Mesendoderm (in vitro differentiated cells): ENCODE measurements around the gene H6PD.

Experiments used
- DNase-seq: peaks from one replicate; pipeline ENCODE4 v3.0.0; 2013
- H2AK5ac ChIP-seq: 2 replicates; pipeline ENCODE4 v1.6.1; 2013; ENCODE audit warnings: low read length, inconsistent platforms
- H2BK120ac ChIP-seq: 2 replicates; pipeline ENCODE4 v1.6.1; 2013; ENCODE audit warnings: low read depth, mild to moderate bottlenecking, low read length, moderate library complexity, mixed read lengths
- H2BK15ac ChIP-seq: replicated peaks from 2 replicates; pipeline ENCODE4 v1.6.1; 2013; ENCODE audit warnings: low read depth, mild to moderate bottlenecking, moderate library complexity
- H2BK5ac ChIP-seq: 2 replicates; pipeline ENCODE4 v1.6.1; 2013; ENCODE audit warnings: low read length, inconsistent platforms
- H3K18ac ChIP-seq: 2 replicates; pipeline ENCODE4 v1.6.1; 2013; ENCODE audit warnings: mild to moderate bottlenecking, low read length, mixed read lengths
- H3K23ac ChIP-seq: one replicate; pipeline ENCODE4 v1.6.1; 2013; ENCODE audit warnings: low read length
- H3K27ac ChIP-seq: 2 replicates; pipeline ENCODE4 v1.5.1; 2013; ENCODE audit warnings: low read depth, mild to moderate bottlenecking, inconsistent platforms, low read length, moderate library complexity
- H3K27me3 ChIP-seq: 2 replicates; pipeline ENCODE4 v1.6.1; 2013; ENCODE audit warnings: low read length, control low read depth, mild to moderate bottlenecking, inconsistent platforms; ENCODE audit not compliant: insufficient read depth, poor library complexity
- H3K36me3 ChIP-seq: 2 replicates; pipeline ENCODE4 v1.6.1; 2013; ENCODE audit warnings: low read length, inconsistent platforms; ENCODE audit not compliant: control insufficient read depth, insufficient read depth
- H3K4ac ChIP-seq: one replicate; pipeline ENCODE4 v1.6.1; 2013; ENCODE audit warnings: low read depth, mild to moderate bottlenecking, low read length, moderate library complexity
- H3K4me1 ChIP-seq: 2 replicates; pipeline ENCODE4 v1.6.1; 2013; ENCODE audit warnings: low read depth, low read length, inconsistent platforms; ENCODE audit not compliant: control insufficient read depth
- H3K4me2 ChIP-seq: 2 replicates; pipeline ENCODE4 v1.6.1; 2013; ENCODE audit warnings: low read length
- H3K4me3 ChIP-seq: 2 replicates; pipeline ENCODE4 v1.5.1; 2013; ENCODE audit warnings: mild to moderate bottlenecking, low read length
- H3K56ac ChIP-seq: one replicate; pipeline ENCODE4 v1.6.1; 2013; ENCODE audit warnings: low read length
- H3K79me1 ChIP-seq: 2 replicates; pipeline ENCODE4 v1.6.1; 2013; ENCODE audit warnings: low read length, inconsistent platforms
- H3K79me2 ChIP-seq: 2 replicates; pipeline ENCODE4 v1.6.1; 2013; ENCODE audit warnings: mild to moderate bottlenecking, low read length; ENCODE audit not compliant: control insufficient read depth, insufficient read depth
- H3K9ac ChIP-seq: 2 replicates; pipeline ENCODE4 v1.6.1; 2013; ENCODE audit warnings: low read length, inconsistent platforms
- H4K5ac ChIP-seq: one replicate; pipeline ENCODE4 v1.6.1; 2013; ENCODE audit warnings: low read length
- H4K8ac ChIP-seq: one replicate; pipeline ENCODE4 v1.6.1; 2013; ENCODE audit warnings: low read depth, mild to moderate bottlenecking, control low read depth, low read length, moderate library complexity
- WGBS: extraction: QIAGEN DNeasy Blood & Tissue Kit; methylation state at CpG from one replicate; pipeline ENCODE4 v1.1.7; 2013; ENCODE audit warnings: low lambda C conversion rate, missing lambda C conversion rate; ENCODE audit not compliant: insufficient coverage; ENCODE audit errors: extremely low coverage; 5-methylcytosine and 5-hydroxymethylcytosine counted together

The H6PD gene

DNA sequence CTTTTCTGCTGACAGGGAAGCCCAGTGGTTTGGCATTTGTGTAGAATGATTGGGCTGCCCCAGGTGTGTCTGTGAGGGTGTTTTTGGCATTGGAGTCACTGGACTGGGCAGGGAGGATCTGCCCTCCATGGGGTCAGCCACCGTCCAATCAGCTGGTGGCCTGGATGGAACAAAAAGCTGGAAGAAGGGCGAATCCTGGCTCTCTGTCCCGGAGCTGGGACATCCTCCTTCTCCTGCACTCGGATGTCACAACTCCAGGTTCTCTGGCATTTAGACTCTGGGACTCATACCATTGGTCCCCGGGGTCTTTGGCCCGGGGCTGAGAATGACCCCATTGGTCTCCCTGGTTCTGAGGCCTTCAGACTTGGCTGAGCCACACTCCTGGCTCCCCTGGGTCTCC lies 69.3 kb downstream of the H6PD start:
- Histone ChIP-seq H3K4ac (no peak overlapping the region), H3K4me3 (no peak overlapping the region), H3K79me1 (peaks cover 23% of the 10 kb centered on the region), H4K8ac (no peak overlapping the region), H4K5ac (no peak overlapping the region), H3K27me3 (no peaks in the 10 kb centered on the region), H3K4me1 (no peaks in the 10 kb centered on the region), H3K36me3 (no peaks in the 10 kb centered on the region), H2AK5ac (no peak overlapping the region), H3K4me2 (no peak overlapping the region), H3K23ac (no peak overlapping the region), H2BK120ac (no peak overlapping the region), H3K27ac (no peak overlapping the region), H3K18ac (no peak overlapping the region), H3K79me2 (peaks cover 2% of the 10 kb centered on the region), H2BK15ac (no peak overlapping the region), H2BK5ac (no peak overlapping the region), H3K56ac (no peak overlapping the region), H3K9ac (no peak overlapping the region)
- WGBS: no CpG with 5 or more reads among the region's 6 CpGs
- DNase-seq: no peak

- no peak overlapping the region for H3K4me3 ChIP-seq
- no peak overlapping the region for H2AK5ac ChIP-seq
- no peaks in the 10 kb centered on the region for H3K27me3 ChIP-seq
- H2BK120ac ChIP-seq: no peak overlapping the region
- no peaks in the 10 kb centered on the region for H3K36me3 ChIP-seq
- no peak overlapping the region for H3K23ac ChIP-seq
- H3K27ac ChIP-seq: no peak overlapping the region
- no peak overlapping the region for H3K4me2 ChIP-seq
- WGBS: no CpG with 5 or more reads among the region's 14 CpGs
- peaks cover 23% of the 10 kb centered on the region for H3K79me1 ChIP-seq
- no peak overlapping the region for H2BK15ac ChIP-seq
- H3K56ac ChIP-seq: no peak overlapping the region
- H3K18ac ChIP-seq: no peak overlapping the region
- H3K9ac ChIP-seq: no peak overlapping the region
- H3K4ac ChIP-seq: no peak overlapping the region
- no peak overlapping the region for H4K8ac ChIP-seq
- no peaks in the 10 kb centered on the region for H3K4me1 ChIP-seq
- H2BK5ac ChIP-seq: no peak overlapping the region
- no peak for DNase-seq
- no peak overlapping the region for H4K5ac ChIP-seq
- H3K79me2 ChIP-seq: peaks cover 2% of the 10 kb centered on the region
Measured at GRCh38 chr1:9305216-9305615, 70.6 kb downstream of the H6PD start.

- H3K23ac ChIP-seq: no peak overlapping the region
- no peak overlapping the region for H3K4ac ChIP-seq
- H2BK120ac ChIP-seq: no peak overlapping the region
- no peak overlapping the region for H3K18ac ChIP-seq
- peaks cover 20% of the 10 kb centered on the region for H3K79me1 ChIP-seq
- no peak overlapping the region for H3K56ac ChIP-seq
- no peak overlapping the region for H2BK15ac ChIP-seq
- no peak overlapping the region for H3K27ac ChIP-seq
- H2AK5ac ChIP-seq: no peak overlapping the region
- no peaks in the 10 kb centered on the region for H3K27me3 ChIP-seq
- H4K5ac ChIP-seq: no peak overlapping the region
- H3K9ac ChIP-seq: no peak overlapping the region
- H2BK5ac ChIP-seq: no peak overlapping the region
- WGBS: no CpG with 5 or more reads among the region's 14 CpGs
- no peaks in the 10 kb centered on the region for H3K4me1 ChIP-seq
- H4K8ac ChIP-seq: no peak overlapping the region
- H3K4me2 ChIP-seq: no peak overlapping the region
- DNase-seq: no peak
- H3K36me3 ChIP-seq: no peaks in the 10 kb centered on the region
- no peak overlapping the region for H3K4me3 ChIP-seq
- no peaks in the 10 kb centered on the region for H3K79me2 ChIP-seq
Measured at GRCh38 chr1:9306006-9306405, 71.4 kb downstream of the H6PD start.

DNA sequence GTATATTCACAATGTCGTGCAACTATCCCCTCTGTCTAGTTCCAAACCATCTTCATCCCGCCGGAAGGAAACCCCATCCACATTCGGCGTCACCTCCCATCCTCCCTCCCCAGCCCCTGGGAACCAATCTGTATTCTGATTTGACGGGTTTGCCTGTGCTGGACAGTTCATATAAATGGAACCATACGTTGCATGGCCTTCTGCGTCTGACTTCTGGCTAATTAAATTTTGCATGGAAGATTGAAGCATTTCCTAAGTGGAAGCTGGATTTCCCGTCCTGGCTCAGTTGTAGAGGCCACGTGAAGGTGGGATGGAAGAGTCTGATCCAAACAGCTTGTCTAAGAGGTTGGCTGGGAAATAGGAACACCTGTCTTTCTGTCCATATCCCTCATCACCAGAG lies 72.7 kb downstream of the H6PD start:
- H3K23ac ChIP-seq: no peak overlapping the region
- no peak overlapping the region for H4K8ac ChIP-seq
- peaks cover 20% of the 10 kb centered on the region for H3K79me1 ChIP-seq
- no peak overlapping the region for H2BK15ac ChIP-seq
- H3K56ac ChIP-seq: no peak overlapping the region
- H3K79me2 ChIP-seq: peaks cover under 1% of the 10 kb centered on the region
- no peaks in the 10 kb centered on the region for H3K27me3 ChIP-seq
- H3K27ac ChIP-seq: no peak overlapping the region
- no peak overlapping the region for H2AK5ac ChIP-seq
- no CpG with 5 or more reads among the region's 10 CpGs for WGBS
- H3K4me1 ChIP-seq: peaks cover 5% of the 10 kb centered on the region
- H3K4ac ChIP-seq: no peak overlapping the region
- no peak overlapping the region for H3K18ac ChIP-seq
- H3K9ac ChIP-seq: no peak overlapping the region
- H3K4me3 ChIP-seq: no peak overlapping the region
- DNase-seq: no peak
- no peak overlapping the region for H2BK5ac ChIP-seq
- H4K5ac ChIP-seq: no peak overlapping the region
- no peaks in the 10 kb centered on the region for H3K36me3 ChIP-seq
- H3K4me2 ChIP-seq: no peak overlapping the region
- H2BK120ac ChIP-seq: no peak overlapping the region

DNA sequence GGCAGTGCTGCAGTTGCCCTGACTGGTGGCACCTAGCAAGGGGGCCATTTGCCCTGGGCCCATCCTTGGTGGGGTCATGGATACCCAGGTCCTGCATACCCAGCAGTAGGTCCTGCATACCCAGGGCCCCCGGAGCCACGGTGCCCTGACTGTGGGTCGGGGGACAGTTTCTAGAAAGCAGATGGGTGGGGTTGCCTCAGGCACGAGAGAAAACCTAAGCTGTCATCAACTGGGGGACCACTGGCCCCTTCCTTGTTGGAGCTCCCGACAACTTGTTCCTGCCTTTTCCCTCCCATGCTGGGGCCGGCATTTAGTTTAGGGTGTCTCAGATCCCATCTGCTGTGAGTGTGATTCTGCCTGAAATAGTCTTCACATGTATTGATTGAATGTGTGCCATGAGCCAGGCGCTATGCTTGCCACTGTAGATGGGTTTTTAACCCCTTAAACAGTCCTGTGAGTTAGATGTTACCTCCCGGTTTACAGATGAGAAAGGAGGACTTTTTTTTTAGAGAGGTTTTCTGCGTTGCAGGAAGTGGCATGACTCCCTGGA lies 73.7 kb downstream of the H6PD start:
- Histone ChIP-seq H4K5ac (no peak overlapping the region), H2BK15ac (no peak overlapping the region), H4K8ac (no peak overlapping the region), H3K56ac (no peak overlapping the region), H3K4me1 (peaks cover 5% of the 10 kb centered on the region), H2BK120ac (no peak overlapping the region), H2BK5ac (no peak overlapping the region), H3K23ac (no peak overlapping the region), H3K79me2 (peaks cover 3% of the 10 kb centered on the region), H3K79me1 (peaks cover 20% of the 10 kb centered on the region), H3K18ac (no peak overlapping the region), H3K4me2 (no peak overlapping the region), H3K27ac (no peak overlapping the region), H3K4me3 (no peak overlapping the region), H3K4ac (no peak overlapping the region), H3K9ac (no peak overlapping the region), H3K27me3 (no peaks in the 10 kb centered on the region), H2AK5ac (no peak overlapping the region), H3K36me3 (no peaks in the 10 kb centered on the region)
- DNase-seq: no peak
- WGBS: no CpG with 5 or more reads among the region's 9 CpGs

DNA sequence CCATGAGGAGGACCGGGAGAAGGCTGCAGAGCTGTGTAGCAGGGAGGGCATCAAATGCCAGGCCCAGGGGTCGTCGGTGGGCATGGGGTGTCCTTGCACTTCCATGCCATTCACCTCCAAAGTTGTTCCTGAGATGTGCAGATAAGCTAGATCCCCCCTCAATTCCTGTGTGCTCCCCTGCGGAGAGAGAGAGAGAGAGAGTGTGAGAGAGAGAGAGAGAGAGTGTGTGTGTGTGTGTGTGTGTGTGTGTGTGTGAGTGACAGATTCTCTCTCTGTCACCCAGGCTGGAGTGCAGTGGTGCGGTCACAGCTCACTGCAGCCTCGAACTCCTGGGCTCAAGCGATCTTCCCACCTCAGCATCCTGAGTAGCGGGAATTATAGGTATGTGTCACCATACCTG lies 74.5 kb downstream of the H6PD start:
- H3K9ac ChIP-seq: no peak overlapping the region
- no peak overlapping the region for H3K27ac ChIP-seq
- no peak overlapping the region for H3K4ac ChIP-seq
- H3K79me1 ChIP-seq: peaks cover 19% of the 10 kb centered on the region
- no peak overlapping the region for H3K18ac ChIP-seq
- no peak overlapping the region for H2BK5ac ChIP-seq
- H3K79me2 ChIP-seq: peaks cover 3% of the 10 kb centered on the region
- no peaks in the 10 kb centered on the region for H3K36me3 ChIP-seq
- no peak overlapping the region for H4K5ac ChIP-seq
- no peak overlapping the region for H3K4me3 ChIP-seq
- H3K23ac ChIP-seq: no peak overlapping the region
- no peak overlapping the region for H2BK15ac ChIP-seq
- no peak overlapping the region for H4K8ac ChIP-seq
- no peak for DNase-seq
- no peak overlapping the region for H3K56ac ChIP-seq
- H3K27me3 ChIP-seq: no peaks in the 10 kb centered on the region
- WGBS: no CpG with 5 or more reads among the region's 8 CpGs
- H2AK5ac ChIP-seq: no peak overlapping the region
- no peak overlapping the region for H3K4me2 ChIP-seq
- H3K4me1 ChIP-seq: peaks cover 5% of the 10 kb centered on the region
- no peak overlapping the region for H2BK120ac ChIP-seq
